Ramos (cell line): ENCODE data around the gene BIRC7.
"Not testable (repeated sequence)": the region's sequence is repeated elsewhere in the genome, so short reads cannot be mapped to it uniquely, and the experiment has no call there.

Experiments used
- in situ Hi-C: fragments of 300-500 bp; cut with MboI; formaldehyde crosslinking; loops from one replicate; pipeline ENCODE4 v1.14.3; 2022; ENCODE audit warnings: low sequenced_read_pairs; ENCODE audit not compliant: unreplicated experiment

The BIRC7 gene

GRCh38 chr20:63242736-63243135 lies 7.0 kb downstream of the BIRC7 start:
- in situ Hi-C loops, result no loop called here

GRCh38 chr20:63243604-63244247 lies 8.0 kb downstream of the BIRC7 start:
- in situ Hi-C loops, result no loop called here

GRCh38 chr20:63244468-63244867 lies 8.8 kb downstream of the BIRC7 start:
- in situ Hi-C loops, result no loop called here

- in situ Hi-C loops, result no loop called here
Observed at GRCh38 chr20:63246490-63247288, 11.0 kb downstream of the BIRC7 start.

- in situ Hi-C loops, result no loop called here
Observed at GRCh38 chr20:63247671-63248228, 12.0 kb downstream of the BIRC7 start.

- in situ Hi-C loops, result no loop called here
Observed at GRCh38 chr20:63248835-63249591, 13.3 kb downstream of the BIRC7 start.

- in situ Hi-C loops, result no loop called here
Observed at GRCh38 chr20:63249891-63250290, 14.2 kb downstream of the BIRC7 start.

GRCh38 chr20:63251350-63251749 lies 15.6 kb downstream of the BIRC7 start:
- in situ Hi-C loops, result not testable (repeated sequence)

- in situ Hi-C loops, result no loop called here
Observed at GRCh38 chr20:63252284-63252711, 16.6 kb downstream of the BIRC7 start.

GRCh38 chr20:63253065-63253437 lies 17.3 kb downstream of the BIRC7 start:
- in situ Hi-C loops, result no loop called here

GRCh38 chr20:63253438-63254231 lies 17.9 kb downstream of the BIRC7 start:
- in situ Hi-C loops, result no loop called here

GRCh38 chr20:63254232-63254605 lies 18.5 kb downstream of the BIRC7 start, which contains the start of gene NKAIN4:
TSS of gene NKAIN4 (minus strand) at chr20:63254463. CDS start at chr20:63254450, 13 bp downstream.
- in situ Hi-C loops, result no loop called here

GRCh38 chr20:63254606-63255384 lies 19.1 kb downstream of the BIRC7 start:
- in situ Hi-C loops, result no loop called here

GRCh38 chr20:63255931-63256704 lies 20.4 kb downstream of the BIRC7 start:
- in situ Hi-C loops, result no loop called here

- in situ Hi-C loops, result no loop called here
Observed at GRCh38 chr20:63256954-63257353, 21.2 kb downstream of the BIRC7 start.

GRCh38 chr20:63257629-63258028 lies 21.9 kb downstream of the BIRC7 start:
- in situ Hi-C loops, result no loop called here

GRCh38 chr20:63258781-63259180 lies 23.1 kb downstream of the BIRC7 start:
- in situ Hi-C loops, result no loop called here

GRCh38 chr20:63259734-63260460 lies 24.2 kb downstream of the BIRC7 start:
- in situ Hi-C loops, result no loop called here
